Liver (tissue), 3 donors: Measurements from ENCODE around the gene OR2A5.
"Not testable (repeated sequence)": the region's sequence is repeated elsewhere in the genome, so short reads cannot be mapped to it uniquely, and the experiment has no call there.

Experiments
- EGR1 ChIP-seq, 2 donors: IDR thresholded peaks; 2 replicates each; pipeline ENCODE4 v1.6.1; 2016 to 2018; ENCODE audit warnings: antibody characterized with exemption in 2 of 2, low read depth in 2 of 2
- FOXA2 ChIP-seq: IDR thresholded peaks from 2 replicates; pipeline ENCODE4 v1.6.1; 2016; ENCODE audit warnings: antibody characterized with exemption
- GABPA ChIP-seq, 2 donors: IDR thresholded peaks in 1 of 2; conservative IDR thresholded peaks in 1 of 2; 2 replicates each; pipeline ENCODE4 v1.6.1; 2016; ENCODE audit warnings: antibody characterized with exemption in 2 of 2, mild to moderate bottlenecking in 1 of 2, moderate library complexity in 1 of 2
- HNF4G ChIP-seq: IDR thresholded peaks from 2 replicates; pipeline ENCODE4 v1.6.1; 2016; ENCODE audit warnings: antibody characterized with exemption
- JUND ChIP-seq, 2 donors: IDR thresholded peaks; 2 replicates each; pipeline ENCODE4 v1.6.1; 2016; ENCODE audit warnings: antibody characterized with exemption in 2 of 2
- RAD21 ChIP-seq, 2 donors: IDR thresholded peaks; 2 replicates each; pipeline ENCODE4 v1.6.1; 2016; ENCODE audit warnings: antibody characterized with exemption in 2 of 2, mild to moderate bottlenecking in 2 of 2
- RXRA ChIP-seq, 2 donors: IDR thresholded peaks; 2 replicates each; pipeline ENCODE4 v1.6.1; 2017 to 2018; ENCODE audit warnings: antibody characterized with exemption in 2 of 2, mild to moderate bottlenecking in 1 of 2
- SP1 ChIP-seq: IDR thresholded peaks from 2 replicates; pipeline ENCODE4 v1.6.1; 2018; ENCODE audit warnings: antibody characterized with exemption, mild to moderate bottlenecking
- YY1 ChIP-seq: IDR thresholded peaks from 2 replicates; pipeline ENCODE4 v1.6.1; 2016; ENCODE audit warnings: antibody characterized with exemption, mild to moderate bottlenecking
- TF ChIP-seq, protein P1 (sequence below): fragments of 150-350 bp; IDR thresholded peaks from 2 replicates; pipeline ENCODE4 v1.5.1; 2017; ENCODE audit warnings: improper control_type of control experiment, low read depth, low read length; ENCODE audit not compliant: missing input control
- TF ChIP-seq, protein P2 (sequence below): IDR thresholded peaks from 2 replicates; pipeline ENCODE4 v1.6.1; 2016; ENCODE audit warnings: antibody characterized with exemption, mild to moderate bottlenecking
- TF ChIP-seq, protein P3 (sequence below): IDR thresholded peaks from 2 replicates; pipeline ENCODE4 v1.6.1; 2016; ENCODE audit warnings: antibody characterized with exemption
- TF ChIP-seq, protein P4 (sequence below): IDR thresholded peaks from 2 replicates; pipeline ENCODE4 v1.6.1; 2016; ENCODE audit warnings: antibody characterized with exemption
- TF ChIP-seq, protein P5 (sequence below): IDR thresholded peaks from 2 replicates; pipeline ENCODE4 v1.6.1; 2016; ENCODE audit warnings: antibody characterized with exemption
- donor health status: healthy.
- donor health status: healthy.

DNA sequence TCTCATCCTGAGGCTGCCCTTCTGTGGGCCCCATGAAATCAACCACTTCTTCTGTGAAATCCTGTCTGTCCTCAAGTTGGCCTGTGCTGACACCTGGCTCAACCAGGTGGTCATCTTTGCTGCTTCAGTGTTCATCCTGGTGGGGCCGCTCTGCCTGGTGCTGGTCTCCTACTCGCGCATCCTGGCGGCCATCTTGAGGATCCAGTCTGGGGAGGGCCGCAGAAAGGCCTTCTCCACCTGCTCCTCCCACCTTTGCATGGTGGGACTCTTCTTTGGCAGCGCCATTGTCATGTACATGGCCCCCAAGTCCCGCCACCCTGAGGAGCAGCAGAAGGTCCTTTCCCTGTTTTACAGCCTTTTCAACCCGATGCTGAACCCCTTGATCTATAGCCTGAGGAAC, 2.1 kb downstream of the OR2A5 start:
- TF ChIP-seq, protein P1, sequence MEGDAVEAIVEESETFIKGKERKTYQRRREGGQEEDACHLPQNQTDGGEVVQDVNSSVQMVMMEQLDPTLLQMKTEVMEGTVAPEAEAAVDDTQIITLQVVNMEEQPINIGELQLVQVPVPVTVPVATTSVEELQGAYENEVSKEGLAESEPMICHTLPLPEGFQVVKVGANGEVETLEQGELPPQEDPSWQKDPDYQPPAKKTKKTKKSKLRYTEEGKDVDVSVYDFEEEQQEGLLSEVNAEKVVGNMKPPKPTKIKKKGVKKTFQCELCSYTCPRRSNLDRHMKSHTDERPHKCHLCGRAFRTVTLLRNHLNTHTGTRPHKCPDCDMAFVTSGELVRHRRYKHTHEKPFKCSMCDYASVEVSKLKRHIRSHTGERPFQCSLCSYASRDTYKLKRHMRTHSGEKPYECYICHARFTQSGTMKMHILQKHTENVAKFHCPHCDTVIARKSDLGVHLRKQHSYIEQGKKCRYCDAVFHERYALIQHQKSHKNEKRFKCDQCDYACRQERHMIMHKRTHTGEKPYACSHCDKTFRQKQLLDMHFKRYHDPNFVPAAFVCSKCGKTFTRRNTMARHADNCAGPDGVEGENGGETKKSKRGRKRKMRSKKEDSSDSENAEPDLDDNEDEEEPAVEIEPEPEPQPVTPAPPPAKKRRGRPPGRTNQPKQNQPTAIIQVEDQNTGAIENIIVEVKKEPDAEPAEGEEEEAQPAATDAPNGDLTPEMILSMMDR, result not testable (repeated sequence)
- TF ChIP-seq, protein P2, sequence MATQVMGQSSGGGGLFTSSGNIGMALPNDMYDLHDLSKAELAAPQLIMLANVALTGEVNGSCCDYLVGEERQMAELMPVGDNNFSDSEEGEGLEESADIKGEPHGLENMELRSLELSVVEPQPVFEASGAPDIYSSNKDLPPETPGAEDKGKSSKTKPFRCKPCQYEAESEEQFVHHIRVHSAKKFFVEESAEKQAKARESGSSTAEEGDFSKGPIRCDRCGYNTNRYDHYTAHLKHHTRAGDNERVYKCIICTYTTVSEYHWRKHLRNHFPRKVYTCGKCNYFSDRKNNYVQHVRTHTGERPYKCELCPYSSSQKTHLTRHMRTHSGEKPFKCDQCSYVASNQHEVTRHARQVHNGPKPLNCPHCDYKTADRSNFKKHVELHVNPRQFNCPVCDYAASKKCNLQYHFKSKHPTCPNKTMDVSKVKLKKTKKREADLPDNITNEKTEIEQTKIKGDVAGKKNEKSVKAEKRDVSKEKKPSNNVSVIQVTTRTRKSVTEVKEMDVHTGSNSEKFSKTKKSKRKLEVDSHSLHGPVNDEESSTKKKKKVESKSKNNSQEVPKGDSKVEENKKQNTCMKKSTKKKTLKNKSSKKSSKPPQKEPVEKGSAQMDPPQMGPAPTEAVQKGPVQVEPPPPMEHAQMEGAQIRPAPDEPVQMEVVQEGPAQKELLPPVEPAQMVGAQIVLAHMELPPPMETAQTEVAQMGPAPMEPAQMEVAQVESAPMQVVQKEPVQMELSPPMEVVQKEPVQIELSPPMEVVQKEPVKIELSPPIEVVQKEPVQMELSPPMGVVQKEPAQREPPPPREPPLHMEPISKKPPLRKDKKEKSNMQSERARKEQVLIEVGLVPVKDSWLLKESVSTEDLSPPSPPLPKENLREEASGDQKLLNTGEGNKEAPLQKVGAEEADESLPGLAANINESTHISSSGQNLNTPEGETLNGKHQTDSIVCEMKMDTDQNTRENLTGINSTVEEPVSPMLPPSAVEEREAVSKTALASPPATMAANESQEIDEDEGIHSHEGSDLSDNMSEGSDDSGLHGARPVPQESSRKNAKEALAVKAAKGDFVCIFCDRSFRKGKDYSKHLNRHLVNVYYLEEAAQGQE, result not testable (repeated sequence)
- TF ChIP-seq, protein P3, sequence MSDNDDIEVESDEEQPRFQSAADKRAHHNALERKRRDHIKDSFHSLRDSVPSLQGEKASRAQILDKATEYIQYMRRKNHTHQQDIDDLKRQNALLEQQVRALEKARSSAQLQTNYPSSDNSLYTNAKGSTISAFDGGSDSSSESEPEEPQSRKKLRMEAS, result not testable (repeated sequence)
- TF ChIP-seq, protein P4, sequence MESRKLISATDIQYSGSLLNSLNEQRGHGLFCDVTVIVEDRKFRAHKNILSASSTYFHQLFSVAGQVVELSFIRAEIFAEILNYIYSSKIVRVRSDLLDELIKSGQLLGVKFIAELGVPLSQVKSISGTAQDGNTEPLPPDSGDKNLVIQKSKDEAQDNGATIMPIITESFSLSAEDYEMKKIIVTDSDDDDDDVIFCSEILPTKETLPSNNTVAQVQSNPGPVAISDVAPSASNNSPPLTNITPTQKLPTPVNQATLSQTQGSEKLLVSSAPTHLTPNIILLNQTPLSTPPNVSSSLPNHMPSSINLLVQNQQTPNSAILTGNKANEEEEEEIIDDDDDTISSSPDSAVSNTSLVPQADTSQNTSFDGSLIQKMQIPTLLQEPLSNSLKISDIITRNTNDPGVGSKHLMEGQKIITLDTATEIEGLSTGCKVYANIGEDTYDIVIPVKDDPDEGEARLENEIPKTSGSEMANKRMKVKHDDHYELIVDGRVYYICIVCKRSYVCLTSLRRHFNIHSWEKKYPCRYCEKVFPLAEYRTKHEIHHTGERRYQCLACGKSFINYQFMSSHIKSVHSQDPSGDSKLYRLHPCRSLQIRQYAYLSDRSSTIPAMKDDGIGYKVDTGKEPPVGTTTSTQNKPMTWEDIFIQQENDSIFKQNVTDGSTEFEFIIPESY, result not testable (repeated sequence)
- TF ChIP-seq GABPA (IDR thresholded peaks at IDR 0.05 in 1 of 2, conservative IDR thresholded peaks at IDR 0.05 in 1 of 2); FOXA2; SP1; YY1; RXRA (IDR thresholded peaks at IDR 0.05); EGR1 (IDR thresholded peaks at IDR 0.05; ENCODE audit: low read depth in 2 of 2); JUND (IDR thresholded peaks at IDR 0.05); RAD21 (IDR thresholded peaks at IDR 0.05); HNF4G: not testable (repeated sequence)
- TF ChIP-seq, protein P5, sequence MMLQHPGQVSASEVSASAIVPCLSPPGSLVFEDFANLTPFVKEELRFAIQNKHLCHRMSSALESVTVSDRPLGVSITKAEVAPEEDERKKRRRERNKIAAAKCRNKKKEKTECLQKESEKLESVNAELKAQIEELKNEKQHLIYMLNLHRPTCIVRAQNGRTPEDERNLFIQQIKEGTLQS, result not testable (repeated sequence)
